Stomach (tissue), 9 donors: ENCODE results near the gene NSF. TPM values are rescaled to one million over a fixed set of nuclear protein-coding genes. Genes with fewer than 3 reads are reported as not detected.
"Not testable (repeated sequence)": the region's sequence is repeated elsewhere in the genome, so short reads cannot be mapped to it uniquely, and the experiment has no call there.

Source experiments
- DNase-seq, 2 donors: peaks; one replicate each; pipeline versions ENCODE4 v3.0.0 to v3.0.0-alpha.2; 2013 to 2019
- H3K27ac ChIP-seq, 5 donors: fragments of 200-600 bp in 4 of 5; sonication (generic) in 4 of 5; one replicate each; pipeline ENCODE4 v1.5.1; 2013 to 2019; ENCODE audit warnings: mild to moderate bottlenecking in 1 of 5, moderate library complexity in 1 of 5
- H3K27me3 ChIP-seq, 3 donors: fragments of 200-600 bp; sonication (generic); one replicate each; pipeline ENCODE4 v1.5.1; 2017 to 2019; ENCODE audit warnings: mixed run types in 1 of 3
- H3K36me3 ChIP-seq, 4 donors: fragments of 200-600 bp; sonication (generic); 1 replicate in 3 of 4; 2 replicates in 1 of 4; pipeline ENCODE4 v1.5.1; 2016 to 2019
- H3K4me1 ChIP-seq, 4 donors: fragments of 200-600 bp; sonication (generic); one replicate each; pipeline ENCODE4 v1.5.1; 2016 to 2019
- H3K4me3 ChIP-seq, 4 donors: fragments of 200-600 bp; sonication (generic) in 3 of 4; one replicate each; pipeline ENCODE4 v1.5.1; 2016 to 2019; ENCODE audit warnings: mild to moderate bottlenecking in 1 of 4
- H3K9me3 ChIP-seq, 4 donors: fragments of 200-600 bp; sonication (generic); one replicate each; pipeline ENCODE4 v1.5.1; 2016 to 2019
- CTCF ChIP-seq, 7 experiments: fragments of 450-650 bp in 4 of 7; fragments of 200-600 bp in 3 of 7; sonication (generic) in 3 of 7; IDR thresholded peaks; one replicate each; pipeline ENCODE4 v1.5.1; 2016 to 2019; ENCODE audit warnings: antibody characterized with exemption in 7 of 7, control low read depth in 2 of 7, mild to moderate bottlenecking in 1 of 7
- EP300 ChIP-seq: sonication (generic); formaldehyde crosslinking; IDR thresholded peaks from one replicate; pipeline ENCODE4 v1.6.1; 2017; ENCODE audit warnings: antibody characterized with exemption
- POLR2A ChIP-seq, 4 donors: fragments of 450-650 bp; IDR thresholded peaks; one replicate each; pipeline ENCODE4 v1.6.1; 2016; ENCODE audit warnings: antibody characterized with exemption in 4 of 4, control low read depth in 2 of 4, mild to moderate bottlenecking in 1 of 4, moderate library complexity in 1 of 4
- POLR2AphosphoS5 ChIP-seq, 3 donors: sonication (generic); formaldehyde crosslinking; IDR thresholded peaks; one replicate each; pipeline ENCODE4 v1.6.1; 2016; ENCODE audit warnings: antibody characterized with exemption in 3 of 3
- WGBS, 5 donors: extraction: QIAGEN DNeasy Blood & Tissue Kit in 3 of 5; methylation state at CpG; one replicate each; pipeline versions ENCODE4 v1.1.5 to v1.1.7; 2013 to 2018; 5-methylcytosine and 5-hydroxymethylcytosine counted together
- intact Hi-C: fragments of 100-400 bp; cut with DNase I; formaldehyde crosslinking; loops from one replicate; pipeline ENCODE4 v1.15.1; 2023; ENCODE audit warnings: low total_unique reads
- polyA plus RNA-seq, 3 donors: library from polyadenylated mRNA; stranded (reverse); fragments of 200-250 nt; gene quantifications; one replicate each; pipeline ENCODE4 v1.2.3, GENCODE V29; 2013
- total RNA-seq, 5 donors: library from RNA; depleted of rRNA; stranded (reverse); fragments of >200 nt; gene quantifications; one replicate each; pipeline versions ENCODE4 v1.1.0 to v1.2.3, GENCODE V29; 2014 to 2016
- donor health status: healthy with polysubstance abuse.
- donor health status: Bipolar disorder and iron deficiency.
- donor health status: healthy.

Gene NSF
- total and polyA plus RNA-seq, 8 donors: 7.0 to 75.2 (median 16.3) TPM

- Histone ChIP-seq H3K36me3 (peaks cover 10 to 73% (median 61%) of the 10 kb centered on the region in 4 donors), H3K4me3 (no peak overlapping the region), H3K4me1 (peaks cover 0 to 12% (median 0%) of the 10 kb centered on the region in 4 donors), H3K9me3 (no peaks in the 10 kb centered on the region), H3K27ac (no peak overlapping the region), H3K27me3 (no peaks in the 10 kb centered on the region)
- intact Hi-C loops: no loop called here
- TF ChIP-seq EP300 (no peak), POLR2AphosphoS5 (IDR thresholded peaks at IDR 0.05) (no peak), CTCF (IDR thresholded peaks at IDR 0.05) (no peak), POLR2A (IDR thresholded peaks at IDR 0.05) (no peak)
- DNase-seq: no peak
- 83 to 90% (median 88%) methylated on average over 2 of the region's 2 CpGs for WGBS, 5 donors
Observed at GRCh38 chr17:46756861-46757260, 166.4 kb downstream of the NSF start.

- H3K9me3 ChIP-seq, H3K27ac ChIP-seq, DNase-seq, H3K4me3 ChIP-seq, intact Hi-C loops, H3K27me3 ChIP-seq: not testable (repeated sequence)
- WGBS, 5 donors: 57 to 67% (median 60%) methylated on average over 4 of the region's 4 CpGs
- H3K36me3 ChIP-seq: peaks cover 8 to 66% (median 53%) of the 10 kb centered on the region in 4 donors
- H3K4me1 ChIP-seq: peaks cover 0 to 12% (median 0%) of the 10 kb centered on the region in 4 donors
Observed at GRCh38 chr17:46757588-46757987, 167.1 kb downstream of the NSF start.

GRCh38 chr17:46758614-46759013, 168.1 kb downstream of the NSF start:
- H3K36me3 ChIP-seq: peaks cover 5 to 60% (median 43%) of the 10 kb centered on the region in 4 donors
- TF ChIP-seq POLR2AphosphoS5 (IDR thresholded peaks at IDR 0.05) (peak in 1 of 3 donors; percentile 34), EP300 (no peak)
- H3K4me3 ChIP-seq: no peak overlapping the region
- peaks cover 0 to 12% (median 0%) of the 10 kb centered on the region in 4 donors for H3K4me1 ChIP-seq
- intact Hi-C loops: no loop called here
- no peaks in the 10 kb centered on the region for H3K9me3 ChIP-seq
- 60 to 72% (median 71%) methylated on average over 5 of the region's 5 CpGs for WGBS, 5 donors
- no peak for DNase-seq
- H3K27ac ChIP-seq: peak overlapping the region in 1 of 5 donors; percentile 14
- H3K27me3 ChIP-seq: no peaks in the 10 kb centered on the region

GRCh38 chr17:46759141-46759540, 168.7 kb downstream of the NSF start:
- Histone ChIP-seq H3K27me3 (no peaks in the 10 kb centered on the region), H3K9me3 (no peaks in the 10 kb centered on the region), H3K27ac (peak overlapping the region in 1 of 5 donors; percentile 14), H3K4me3 (no peak overlapping the region), H3K36me3 (peaks cover 5 to 55% (median 38%) of the 10 kb centered on the region in 4 donors), H3K4me1 (peaks cover 0 to 12% (median 0%) of the 10 kb centered on the region in 4 donors)
- TF ChIP-seq EP300: no peak
- no peak for TF ChIP-seq CTCF (IDR thresholded peaks at IDR 0.05)
- TF ChIP-seq POLR2A (IDR thresholded peaks at IDR 0.05): no peak
- TF ChIP-seq POLR2AphosphoS5 (IDR thresholded peaks at IDR 0.05): no peak
- 78 to 90% (median 86%) methylated on average over 9 of the region's 9 CpGs for WGBS, 5 donors
- DNase-seq: peak in 1 of 2 donors; percentile 20
- intact Hi-C loops: no loop called here

- TF ChIP-seq POLR2AphosphoS5 (IDR thresholded peaks at IDR 0.05) (no peak), CTCF (IDR thresholded peaks at IDR 0.05) (no peak), POLR2A (IDR thresholded peaks at IDR 0.05) (no peak), EP300 (no peak)
- 73 to 93% (median 83%) methylated on average over 3 of the region's 3 CpGs for WGBS, 5 donors
- Histone ChIP-seq H3K27me3 (no peaks in the 10 kb centered on the region), H3K4me1 (peaks cover 6 to 23% (median 8%) of the 10 kb centered on the region in 4 donors), H3K36me3 (peaks cover 5 to 15% (median 8%) of the 10 kb centered on the region in 4 donors), H3K27ac (no peak overlapping the region), H3K9me3 (no peaks in the 10 kb centered on the region), H3K4me3 (no peak overlapping the region)
- peak in 1 of 2 donors; percentile 8 for DNase-seq
- intact Hi-C loops: no loop called here
Observed at GRCh38 chr17:46763416-46763815, 172.9 kb downstream of the NSF start.
